HG03565 (cell line): ENCODE results near the gene LHPP.

ENCODE experiments used
- ATAC-seq: cut with Tn5 transposase; IDR thresholded peaks from one replicate; pipeline ENCODE4 v1.9.1; 2021; ENCODE audit warnings: mild to moderate bottlenecking, moderate library complexity; ENCODE audit not compliant: unreplicated experiment

LHPP gene

DNA sequence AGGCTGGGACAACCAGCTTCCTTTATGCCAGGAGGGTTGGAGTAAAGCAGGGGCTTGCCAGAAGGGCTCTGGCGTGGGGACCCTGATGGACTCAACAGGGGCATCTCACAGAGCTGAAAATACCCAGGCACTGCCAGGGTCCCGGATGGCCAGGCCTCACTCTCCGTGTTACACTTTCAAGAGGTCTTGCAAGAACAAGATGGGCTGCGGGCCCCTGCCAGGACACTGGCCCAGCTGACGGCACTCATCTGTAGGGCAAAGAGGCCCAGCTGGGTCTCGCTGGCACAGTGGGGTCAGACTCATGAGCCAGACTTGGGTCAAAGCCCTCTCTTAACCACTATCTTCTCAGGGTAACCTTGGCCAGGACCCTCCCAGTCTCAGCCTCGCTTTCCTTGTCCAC lies 191.7 kb downstream of the LHPP start:
- no peak for ATAC-seq

DNA sequence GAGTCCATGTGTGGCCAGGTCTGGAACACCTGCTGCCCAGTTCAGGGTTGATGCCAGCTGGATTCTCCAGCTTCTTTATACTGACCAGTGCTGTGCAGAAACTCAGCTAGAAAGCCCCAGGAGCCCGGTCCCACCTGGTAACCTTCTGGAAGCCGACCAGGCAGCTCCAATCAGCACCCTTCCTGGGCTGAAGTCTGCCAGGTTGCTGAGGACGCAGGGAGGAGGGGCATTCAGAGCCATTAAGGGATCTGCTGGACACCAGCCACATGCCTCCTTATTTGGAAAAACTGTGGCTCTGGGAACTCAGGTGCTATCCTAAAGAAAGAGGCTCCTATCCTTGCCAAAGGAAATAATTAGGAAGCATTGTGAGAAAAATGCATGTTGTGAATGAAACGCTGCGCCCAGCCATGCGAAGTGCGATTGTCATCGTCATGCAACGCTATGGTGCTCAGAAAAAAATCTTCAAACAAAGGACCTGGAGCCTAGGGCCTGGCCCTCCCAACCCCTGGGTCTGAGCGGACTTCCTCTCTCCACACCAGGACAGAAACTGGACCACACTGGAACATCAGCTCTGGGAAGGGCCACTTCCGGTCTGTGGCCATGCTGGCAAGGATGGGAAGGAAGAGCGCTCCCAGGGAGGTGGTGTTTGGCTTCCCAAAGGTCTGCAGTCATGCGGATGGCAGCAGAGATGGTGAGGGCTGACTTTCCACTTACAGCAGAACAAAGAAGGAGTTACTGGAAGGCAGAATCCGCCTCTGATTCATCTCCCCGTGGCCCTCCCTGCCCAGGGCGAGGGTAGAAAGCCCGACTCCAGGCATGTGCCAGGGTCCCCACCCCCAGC lies 192.4 kb downstream of the LHPP start:
- ATAC-seq = no peak

DNA sequence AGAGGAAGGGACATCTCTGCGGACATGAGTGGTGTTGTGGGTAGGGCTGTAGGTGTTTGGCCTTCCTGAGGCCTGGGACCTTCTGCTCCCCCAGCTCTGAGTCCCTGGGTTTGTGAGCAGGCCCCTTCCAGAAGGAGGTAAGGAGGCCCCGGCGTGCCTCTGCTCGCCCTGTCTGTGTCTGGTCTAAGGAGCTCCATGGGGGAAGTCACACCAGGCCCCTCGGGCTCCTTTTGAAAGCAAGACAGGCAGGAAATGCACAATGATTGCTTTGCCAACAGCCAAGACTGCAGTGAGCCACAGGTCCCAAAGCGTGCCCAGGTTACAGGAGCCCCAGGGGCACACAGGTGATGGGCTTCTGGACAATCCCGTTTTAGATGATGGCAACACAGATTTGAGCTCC lies 193.1 kb downstream of the LHPP start:
- ATAC-seq = no peak

DNA sequence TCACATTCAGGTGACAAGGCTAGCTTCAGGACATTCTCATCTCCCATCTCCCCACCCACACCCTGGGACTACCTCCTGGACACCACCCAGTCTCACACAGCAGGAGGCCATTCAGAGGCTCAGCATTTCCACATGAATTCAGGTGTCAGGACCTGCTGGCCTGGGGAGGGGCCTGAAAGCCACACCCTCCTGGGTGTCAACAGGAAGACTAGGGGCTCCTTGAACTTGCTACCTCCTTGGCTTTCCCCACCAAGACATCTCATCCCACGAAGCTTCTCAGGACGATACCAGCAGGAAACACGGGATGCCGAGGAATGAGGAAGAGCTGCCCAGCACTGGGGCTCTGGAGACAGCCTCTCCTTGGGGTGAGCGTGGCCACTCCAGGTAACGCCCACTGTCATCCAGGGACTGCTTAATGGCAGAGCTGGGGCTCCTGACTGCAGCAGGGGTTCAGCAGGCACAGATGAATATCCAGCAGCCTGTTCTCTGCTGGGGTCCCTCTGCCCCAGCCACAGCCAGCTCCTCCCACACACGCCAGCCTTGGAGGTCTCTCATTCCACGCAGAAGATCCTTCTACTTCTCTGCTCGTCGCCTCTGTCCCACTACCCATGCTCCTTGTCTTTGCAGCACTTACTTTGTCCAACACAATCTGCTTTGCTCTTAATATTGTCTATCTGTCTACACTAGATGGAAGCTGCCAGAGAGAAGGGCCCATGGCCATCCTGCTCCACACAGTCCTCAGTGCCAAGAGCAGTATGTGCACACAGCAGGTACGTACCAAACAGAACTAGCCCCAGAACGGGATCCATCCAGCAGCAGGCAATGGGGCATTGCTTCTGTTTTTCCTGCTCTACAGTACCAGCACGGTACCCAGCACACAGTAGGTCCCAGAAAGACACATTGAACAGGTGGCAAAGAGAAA lies 193.8 kb downstream of the LHPP start:
- no peak for ATAC-seq

- no peak for ATAC-seq
These were observed 194.5 kb downstream of the LHPP start for GRCh38 chr10:124656113-124656490.

DNA sequence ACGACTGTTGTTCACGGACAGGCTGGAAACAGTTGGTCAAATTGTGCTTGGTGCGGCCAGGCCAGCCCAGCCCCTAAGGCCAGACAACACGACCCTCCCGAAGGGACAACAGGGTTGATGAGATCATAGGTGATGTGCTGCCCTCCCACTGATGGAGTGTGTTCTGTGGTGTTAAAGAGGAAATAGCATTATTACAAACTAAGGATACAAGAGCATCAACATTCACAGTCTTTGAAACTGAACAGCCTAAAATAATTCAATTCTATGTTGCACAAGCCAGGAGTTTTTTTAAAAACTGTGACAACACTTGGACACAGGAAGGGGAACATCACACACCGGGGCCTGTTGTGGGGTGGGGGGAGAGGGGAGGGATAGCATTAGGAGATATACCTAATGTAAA lies 194.9 kb downstream of the LHPP start:
- ATAC-seq = no peak

DNA sequence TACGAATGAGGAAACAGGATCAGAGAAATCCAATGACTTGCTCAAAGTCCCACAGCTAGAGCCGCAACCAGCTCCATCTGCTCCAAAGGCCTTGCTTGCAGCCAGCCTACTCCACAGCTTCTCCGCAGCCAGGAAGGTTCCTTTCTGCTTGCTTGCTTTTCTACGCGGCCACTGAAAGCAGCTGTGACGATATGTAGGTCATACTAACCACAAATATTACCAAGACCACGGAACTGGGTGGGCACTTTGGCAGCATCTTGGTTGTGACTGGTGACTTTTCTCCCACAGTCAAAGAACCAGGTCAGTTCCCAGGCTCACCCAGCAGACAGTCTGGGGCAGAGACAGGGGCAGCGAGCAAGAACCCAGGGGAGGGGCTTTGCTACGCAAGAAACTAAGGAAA lies 196.2 kb downstream of the LHPP start:
- ATAC-seq = no peak

DNA sequence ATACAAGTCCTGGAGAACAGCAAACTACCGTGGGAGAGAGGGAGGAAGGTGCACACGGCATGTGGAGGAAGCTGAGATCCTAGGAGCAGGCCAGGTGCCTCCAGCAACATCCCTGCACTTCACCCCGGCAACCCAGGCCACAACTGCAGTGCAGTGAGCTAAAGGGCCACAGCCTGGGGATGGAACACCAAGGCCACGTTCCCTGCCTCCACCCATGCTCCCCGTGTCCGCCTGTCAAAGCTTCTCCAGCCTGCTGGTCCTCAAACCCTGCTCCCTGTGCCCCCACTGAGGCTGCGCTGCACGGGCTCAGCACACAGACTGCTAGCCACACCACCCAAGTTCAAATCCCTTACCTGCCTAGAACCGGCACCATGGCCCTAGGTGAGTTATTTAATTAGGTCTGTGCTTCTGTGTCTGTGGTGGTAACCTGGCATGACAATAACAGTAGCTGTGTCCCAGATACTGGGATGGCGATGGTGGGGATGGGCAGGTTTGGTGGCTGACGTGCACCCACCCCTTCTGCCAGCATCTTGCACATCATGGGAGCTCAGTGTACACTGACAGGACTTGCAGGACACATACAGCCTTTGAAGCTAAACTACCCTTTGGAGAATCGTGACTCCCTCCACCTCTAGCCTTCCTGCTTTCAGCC lies 197.1 kb downstream of the LHPP start:
- no peak for ATAC-seq

- ATAC-seq = no peak
These were observed 197.8 kb downstream of the LHPP start for GRCh38 chr10:124659380-124659779.

DNA sequence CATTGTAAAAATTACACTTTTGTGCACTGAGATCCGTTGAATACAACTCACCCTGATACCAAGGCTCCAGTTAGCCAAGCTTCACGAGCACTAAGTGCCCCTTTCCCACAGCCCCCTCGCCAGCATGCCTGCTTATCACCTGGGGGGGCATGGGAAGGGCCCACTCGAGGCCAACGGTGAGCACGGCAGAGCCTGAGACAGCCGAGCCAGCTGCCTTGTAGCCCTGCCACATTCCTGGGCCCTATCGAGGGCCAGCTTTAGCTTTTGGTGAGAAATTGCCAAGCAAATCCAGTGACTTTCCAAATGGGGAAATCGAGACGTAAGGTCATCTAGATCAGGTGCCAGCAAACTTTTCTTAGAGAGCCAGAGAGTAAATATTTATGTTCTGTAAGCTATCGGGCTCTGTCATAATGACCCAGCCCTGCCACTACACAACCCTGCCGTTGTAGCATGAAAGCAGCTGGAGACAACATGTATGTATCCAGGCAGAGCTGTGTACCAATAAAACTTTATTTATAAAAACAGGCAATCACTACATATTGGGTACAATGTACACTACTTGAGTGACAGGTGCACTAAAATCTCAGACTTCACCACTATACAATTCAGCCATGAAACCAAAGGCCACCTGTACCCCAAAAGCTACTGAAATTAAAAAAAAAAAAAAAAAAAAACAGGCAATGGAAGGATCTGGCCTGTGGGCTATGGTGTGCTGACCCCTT lies 198.9 kb downstream of the LHPP start:
- ATAC-seq = no peak

DNA sequence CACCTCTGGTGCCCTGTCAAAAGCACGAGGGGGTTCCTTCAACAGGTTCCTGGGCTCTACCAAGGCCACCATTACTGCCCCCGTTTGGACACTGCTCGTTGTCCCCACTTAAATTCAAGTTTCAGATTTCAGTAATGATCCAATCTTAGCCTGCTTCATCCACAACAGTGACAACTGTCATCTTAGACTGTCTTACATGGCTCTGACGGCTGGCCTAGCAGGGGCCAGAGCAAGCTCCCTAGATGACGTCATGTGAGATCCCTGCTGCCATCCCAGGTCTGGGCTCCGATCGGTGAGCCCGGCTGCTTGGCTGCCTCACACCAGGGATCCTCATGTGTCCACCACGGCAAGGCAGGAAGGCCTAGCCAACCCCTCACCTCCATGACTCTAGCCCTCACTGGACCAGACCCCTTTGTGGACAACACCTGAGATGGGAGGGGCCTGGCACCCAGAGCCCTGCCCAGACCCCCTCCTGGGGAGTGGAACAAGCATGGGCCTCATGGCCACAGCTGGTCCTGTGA lies 200.1 kb downstream of the LHPP start:
- ATAC-seq = no peak

- no peak for ATAC-seq
These were observed 201.6 kb downstream of the LHPP start for GRCh38 chr10:124663228-124663627.
